DND-41 (cell line): ENCODE measurements around the gene FBLN1.

Experiments
- ATAC-seq: fragments of 200-7000 bp; cut with Tn5 transposase; 3 replicates; pipeline ENCODE4 v1.9.1; 2021; ENCODE audit warnings: low read depth; ENCODE audit not compliant: insufficient read depth
- DNase-seq: peaks from one replicate; pipeline ENCODE4 v3.0.0-alpha.2; 2020
- H2AFZ ChIP-seq: 2 replicates; pipeline ENCODE4 v1.6.0; 2012; ENCODE audit warnings: low read depth, low read length
- H3K27ac ChIP-seq: 2 replicates; pipeline ENCODE4 v1.5.1; 2012; ENCODE audit warnings: low read length, inconsistent platforms
- H3K27me3 ChIP-seq: fragments of 200-600 bp; sonication (generic); 2 replicates; pipeline ENCODE4 v1.6.0; 2012; ENCODE audit warnings: low read length, mild to moderate bottlenecking, inconsistent platforms; ENCODE audit not compliant: insufficient read depth, poor library complexity
- H3K36me3 ChIP-seq: 2 replicates; pipeline ENCODE4 v1.5.1; 2012; ENCODE audit warnings: low read length, inconsistent platforms; ENCODE audit not compliant: insufficient read depth
- H3K4me1 ChIP-seq: 2 replicates; pipeline ENCODE4 v1.5.1; 2012; ENCODE audit warnings: mild to moderate bottlenecking, low read length; ENCODE audit not compliant: insufficient read depth
- H3K4me2 ChIP-seq: 2 replicates; pipeline ENCODE4 v1.6.0; 2012; ENCODE audit warnings: mild to moderate bottlenecking, moderate library complexity, low read length, inconsistent platforms; ENCODE audit not compliant: insufficient read depth
- H3K4me3 ChIP-seq, 2 experiments: fragments of 200-600 bp in 1 of 2; shearing (Covaris generic) in 1 of 2; 2 replicates each; pipeline ENCODE4 v1.5.1; 2012 to 2016; ENCODE audit warnings: inconsistent platforms in 2 of 2, low read length in 2 of 2, mild to moderate bottlenecking in 2 of 2, low read depth in 1 of 2, moderate library complexity in 1 of 2
- H3K79me2 ChIP-seq: 2 replicates; pipeline ENCODE4 v1.6.0; 2012; ENCODE audit warnings: low read length, inconsistent platforms; ENCODE audit not compliant: insufficient read depth
- H3K9ac ChIP-seq: 2 replicates; pipeline ENCODE4 v1.6.0; 2012; ENCODE audit warnings: low read depth, mild to moderate bottlenecking, inconsistent platforms, low read length, moderate library complexity
- H3K9me3 ChIP-seq: 2 replicates; pipeline ENCODE4 v1.5.1; 2012; ENCODE audit warnings: low read length, moderate library complexity, mild to moderate bottlenecking, inconsistent platforms; ENCODE audit not compliant: insufficient read depth, severe bottlenecking
- H4K20me1 ChIP-seq: 2 replicates; pipeline ENCODE4 v1.6.0; 2012; ENCODE audit warnings: low read length; ENCODE audit not compliant: insufficient read depth
- CTCF ChIP-seq: IDR thresholded peaks from 2 replicates; pipeline ENCODE4 v1.5.1; 2012; ENCODE audit warnings: borderline replicate concordance, low read length, moderate library complexity, mild to moderate bottlenecking; ENCODE audit not compliant: poor library complexity, severe bottlenecking; ENCODE audit errors: extremely low read depth
- EZH2 ChIP-seq: IDR thresholded peaks from 3 replicates; pipeline ENCODE4 v1.6.1; 2012; ENCODE audit warnings: borderline replicate concordance, low read depth, mild to moderate bottlenecking, moderate library complexity, low read length, inconsistent platforms; ENCODE audit not compliant: severe bottlenecking

The FBLN1 gene

GRCh38 chr22:45550891-45551290 is 48.2 kb downstream of the FBLN1 start:
- Histone ChIP-seq H3K36me3 (no peaks in the 10 kb centered on the region), H3K4me2 (no peak overlapping the region), H3K9ac (no peak overlapping the region), H3K27ac (no peak overlapping the region), H2AFZ (no peak overlapping the region), H3K4me3 (no peak overlapping the region), H3K9me3 (no peaks in the 10 kb centered on the region), H4K20me1 (no peaks in the 10 kb centered on the region; the same call in 1 of the 2 replicates), H3K27me3 (no peaks in the 10 kb centered on the region), H3K79me2 (no peaks in the 10 kb centered on the region), H3K4me1 (no peaks in the 10 kb centered on the region)
- no peak for DNase-seq
- no peak for ATAC-seq
- TF ChIP-seq EZH2 (no peak), CTCF (no peak)

- DNase-seq (no peak), ATAC-seq (no peak)
- H3K36me3 ChIP-seq, result no peaks in the 10 kb centered on the region
- H4K20me1 ChIP-seq, result no peaks in the 10 kb centered on the region; the same call in 1 of the 2 replicates
- H3K9ac ChIP-seq, result no peak overlapping the region
- H3K9me3 ChIP-seq, result no peaks in the 10 kb centered on the region
- TF ChIP-seq EZH2 (no peak), CTCF (no peak)
- no peak overlapping the region for H2AFZ ChIP-seq
- no peak overlapping the region for H3K4me3 ChIP-seq
- H3K79me2 ChIP-seq, result no peaks in the 10 kb centered on the region
- no peak overlapping the region for H3K4me2 ChIP-seq
- H3K4me1 ChIP-seq, result no peaks in the 10 kb centered on the region
- H3K27ac ChIP-seq, result no peak overlapping the region
- H3K27me3 ChIP-seq, result no peaks in the 10 kb centered on the region
Observed at GRCh38 chr22:45551310-45552016, 48.8 kb downstream of the FBLN1 start.

- Histone ChIP-seq H3K9ac (no peak overlapping the region), H3K27me3 (no peaks in the 10 kb centered on the region), H3K4me1 (no peaks in the 10 kb centered on the region), H3K9me3 (no peaks in the 10 kb centered on the region), H3K27ac (no peak overlapping the region), H3K36me3 (no peaks in the 10 kb centered on the region), H2AFZ (no peak overlapping the region), H3K4me2 (no peak overlapping the region), H3K79me2 (no peaks in the 10 kb centered on the region), H3K4me3 (no peak overlapping the region), H4K20me1 (no peaks in the 10 kb centered on the region; the same call in 1 of the 2 replicates)
- no peak for DNase-seq
- no peak for ATAC-seq
- TF ChIP-seq EZH2 (no peak), CTCF (no peak)
Observed at GRCh38 chr22:45552017-45552411, 49.3 kb downstream of the FBLN1 start.
